DLD1 (cell line): ENCODE results near the gene CASKIN2.
"Not testable (repeated sequence)": the region's sequence is repeated elsewhere in the genome, so short reads cannot be mapped to it uniquely, and the experiment has no call there.

Source experiments
- in situ Hi-C: cut with HindIII; loops from 2 replicates; pipeline ENCODE4 v1.10.0; 2017; ENCODE audit warnings: low sequenced_read_pairs

CASKIN2 gene

DNA sequence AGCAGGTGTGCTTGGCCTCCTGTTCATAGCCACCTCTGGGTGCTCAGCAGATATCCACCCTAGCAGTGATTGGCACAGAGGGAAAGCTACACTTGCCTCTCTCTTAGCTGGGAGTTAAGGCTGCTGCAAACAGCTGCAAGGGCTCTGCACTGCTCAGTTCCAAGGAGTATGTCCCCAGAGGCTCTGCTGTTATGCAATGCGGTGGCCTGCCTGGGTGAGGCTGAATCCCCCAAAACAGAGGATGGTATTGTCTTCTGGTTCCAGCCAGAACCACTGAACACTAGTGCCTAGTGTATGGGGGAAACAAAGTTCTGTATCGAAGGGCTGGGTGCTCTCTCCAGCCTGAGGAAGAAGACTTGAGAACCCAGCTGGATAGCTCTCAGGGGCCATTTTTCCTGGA is 42.1 kb downstream of the CASKIN2 start:
- in situ Hi-C loops: no loop called here

DNA sequence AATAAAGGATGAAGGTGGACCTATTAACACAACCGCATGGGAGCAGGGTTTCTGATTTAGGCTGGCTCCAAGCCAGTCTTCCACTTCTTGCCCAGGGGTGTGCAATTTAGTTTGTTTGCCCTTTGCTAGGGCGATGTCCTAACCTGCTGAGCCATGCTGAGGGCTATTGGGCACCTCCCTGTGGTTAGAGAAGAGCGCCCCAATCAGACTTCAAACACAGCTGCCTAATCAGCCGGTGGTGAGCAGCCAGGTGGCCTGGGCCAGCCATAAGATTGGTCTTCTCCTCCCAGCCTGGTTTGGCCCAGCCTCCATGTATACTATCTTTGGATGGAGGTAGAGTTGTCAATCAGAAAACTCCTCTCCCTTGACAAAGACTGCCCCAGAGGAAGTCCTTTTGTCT is 43.2 kb downstream of the CASKIN2 start:
- in situ Hi-C loops: no loop called here

DNA sequence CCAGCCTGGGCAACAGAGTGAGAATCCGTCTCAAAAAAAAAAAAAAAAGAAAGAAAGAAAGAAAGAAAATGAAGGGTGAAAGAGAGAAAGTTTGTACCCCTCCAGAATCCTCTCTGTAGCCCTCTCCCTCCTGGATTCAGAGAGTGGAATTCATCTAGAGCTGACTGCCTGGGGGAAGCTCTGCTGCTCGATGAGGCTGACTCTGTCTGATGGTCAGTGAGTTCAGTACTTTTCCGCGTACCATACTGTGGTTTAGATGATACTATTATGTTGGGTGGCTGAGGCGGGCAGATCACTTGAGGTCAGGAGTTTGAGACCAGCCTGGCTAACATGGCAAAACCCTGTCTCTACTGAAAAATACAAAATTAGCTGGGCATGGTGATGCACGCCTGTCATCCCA is 44.1 kb downstream of the CASKIN2 start:
- in situ Hi-C loops: no loop called here

DNA sequence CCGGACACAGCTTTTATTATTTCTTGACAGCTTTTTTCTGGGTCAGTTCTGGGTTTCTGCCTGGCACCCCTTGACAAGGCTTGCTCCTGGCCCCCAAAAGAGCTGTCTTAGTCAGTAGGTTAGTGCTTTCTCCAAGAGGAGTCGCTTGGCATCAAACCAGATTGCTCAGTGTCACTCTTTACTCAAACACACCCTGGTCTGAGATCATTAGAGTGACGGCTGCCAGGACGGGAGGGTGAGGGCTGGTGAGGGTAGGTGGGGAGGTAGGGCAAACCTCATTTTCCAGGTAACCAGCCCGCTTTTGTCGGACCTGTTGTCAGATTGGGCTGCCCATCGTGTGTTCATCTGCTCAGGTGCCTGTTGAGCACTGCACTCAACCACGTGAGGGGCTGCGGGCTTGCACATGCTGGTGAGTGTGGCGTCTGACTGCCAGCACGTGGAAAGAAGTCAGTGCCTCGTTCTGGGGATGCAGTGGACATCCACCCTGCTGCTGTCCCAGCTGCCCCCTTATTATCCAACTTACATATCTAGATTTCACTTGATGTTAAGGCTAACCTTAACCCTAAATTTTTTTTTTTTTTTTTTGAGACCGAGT is 46.5 kb downstream of the CASKIN2 start:
- in situ Hi-C loops: no loop called here

DNA sequence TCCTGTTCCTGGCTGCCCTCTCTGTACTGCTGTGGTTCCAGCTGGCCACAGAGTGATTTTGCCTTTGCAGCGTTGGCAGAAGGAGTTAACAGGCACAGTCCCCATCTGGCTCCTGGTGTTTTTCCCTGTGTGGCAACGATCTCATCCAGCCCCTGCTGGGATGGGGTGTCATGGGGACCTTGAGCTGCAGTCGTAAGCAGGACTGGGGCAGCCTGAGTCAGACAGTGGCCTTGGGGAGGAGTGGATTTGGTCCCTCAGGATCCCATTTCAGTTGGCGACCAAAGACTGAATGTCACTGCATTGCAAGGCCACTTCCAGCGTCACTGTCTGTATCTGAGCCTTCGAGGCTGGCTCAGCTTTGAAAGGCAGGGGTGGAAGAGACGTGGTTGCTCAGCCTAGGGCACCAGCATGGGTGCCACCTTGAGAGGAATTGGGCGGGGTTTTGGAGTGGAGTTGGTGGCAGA is 47.0 kb downstream of the CASKIN2 start:
- in situ Hi-C loops: no loop called here

GRCh38 chr17:75465039-75465438 is 50.3 kb downstream of the CASKIN2 start:
- in situ Hi-C loops: no loop called here

DNA sequence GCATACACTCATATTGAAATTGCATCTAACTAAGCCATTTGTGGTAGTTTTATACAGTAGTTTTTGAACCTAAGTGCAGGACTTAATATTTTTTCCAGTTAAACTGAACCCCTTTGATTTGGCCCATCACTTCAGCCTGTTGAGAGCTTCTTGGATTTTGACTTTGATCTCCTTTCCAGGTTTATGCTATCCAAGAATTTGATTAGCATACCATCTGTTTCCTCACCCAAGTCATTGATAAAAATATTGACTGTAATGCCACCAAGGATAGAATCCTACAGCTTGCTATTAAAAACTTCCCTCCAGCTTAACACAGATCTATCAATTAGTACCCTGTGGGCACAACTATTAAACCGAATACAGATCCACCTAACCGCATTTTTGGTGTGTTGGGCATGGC is 51.7 kb downstream of the CASKIN2 start:
- in situ Hi-C loops: no loop called here

GRCh38 chr17:75460295-75460694 is 55.0 kb downstream of the CASKIN2 start:
- in situ Hi-C loops: no loop called here

DNA sequence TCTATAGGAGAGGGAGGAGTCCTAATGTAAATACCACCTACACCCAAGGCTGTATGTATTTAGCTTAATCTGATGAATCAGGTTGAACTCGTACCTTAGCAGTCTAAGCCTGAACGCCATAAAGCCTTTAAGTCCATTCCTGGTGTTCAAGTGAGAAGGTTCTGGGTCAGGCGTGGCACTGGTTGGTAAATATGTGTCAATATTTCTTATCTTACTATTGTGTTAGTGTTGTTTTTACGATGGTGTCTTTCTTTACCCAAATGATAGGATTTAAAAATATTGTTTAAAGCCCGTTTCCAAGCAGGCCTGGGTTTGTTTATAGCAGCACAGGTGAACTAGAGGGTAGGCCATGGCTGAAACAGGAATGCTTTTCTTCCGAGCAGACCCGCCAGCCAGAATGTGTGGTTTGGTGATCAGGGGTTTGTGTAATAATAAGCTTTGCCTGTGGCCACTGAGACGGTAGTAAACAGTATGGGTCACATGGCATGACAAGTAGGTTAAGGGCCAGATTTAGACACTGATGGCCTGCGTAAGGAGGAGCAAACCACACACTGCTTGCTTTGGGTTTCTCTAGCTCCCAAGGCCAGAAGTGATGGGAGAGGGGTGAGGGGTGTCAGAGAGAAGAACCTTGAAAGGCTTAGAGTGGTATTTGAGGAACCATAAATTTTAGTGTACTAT is 55.6 kb downstream of the CASKIN2 start:
- in situ Hi-C loops: no loop called here

DNA sequence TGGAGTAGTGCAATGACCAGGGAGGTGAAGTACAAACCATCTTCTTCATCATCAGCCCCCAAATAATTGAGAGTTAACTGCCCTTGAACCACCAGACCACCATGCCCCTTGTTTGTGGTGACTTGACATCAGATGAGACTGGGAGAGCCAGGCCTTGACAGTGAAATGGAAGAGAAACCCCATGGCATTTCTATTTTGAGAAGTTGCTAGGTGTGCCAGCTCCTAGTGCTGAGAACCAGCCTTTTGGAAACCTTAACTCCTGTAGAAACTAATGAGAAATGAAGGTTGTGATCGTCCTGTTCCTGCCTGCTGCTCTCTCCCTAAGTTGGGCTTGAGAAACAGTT is 56.1 kb downstream of the CASKIN2 start:
- in situ Hi-C loops: no loop called here

GRCh38 chr17:75457047-75457654 is 58.2 kb downstream of the CASKIN2 start:
- in situ Hi-C loops: no loop called here

DNA sequence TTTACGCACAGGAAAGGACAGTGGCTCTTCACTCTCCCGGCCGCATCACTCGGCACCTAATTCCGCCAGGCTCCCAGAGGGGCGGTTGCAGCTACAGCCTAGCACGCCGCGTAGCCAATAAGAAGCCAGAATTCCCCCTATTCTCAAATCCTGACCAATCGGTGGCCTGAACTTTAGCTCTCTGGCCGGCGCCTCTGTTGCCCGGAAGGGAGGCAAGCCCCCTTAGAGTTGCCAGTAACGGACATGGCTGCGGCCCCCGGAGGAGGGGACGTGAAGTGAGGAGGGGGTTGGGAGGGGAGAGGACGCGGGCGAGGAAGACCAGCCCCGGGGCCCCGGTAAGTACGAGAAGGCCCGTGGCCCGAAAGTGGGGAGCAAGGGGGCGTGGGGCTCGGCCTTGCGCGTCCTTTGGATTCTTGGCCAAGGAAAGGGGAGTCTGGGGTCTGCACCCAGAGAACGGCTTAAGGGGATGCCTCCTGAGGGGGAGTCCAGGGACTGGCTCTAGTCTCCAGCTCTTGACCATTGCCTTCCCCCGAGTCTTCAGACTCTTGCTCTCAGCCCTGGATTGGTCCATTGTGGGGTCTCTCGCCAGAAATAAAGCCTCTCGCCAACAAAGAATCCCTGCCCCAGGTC is 58.8 kb downstream of the CASKIN2 start, which contains the start of gene TMEM94:
Gene TMEM94 (plus strand): TSS at position 219 of the 630 bp plus-strand sequence. CDS start 15,271 bp downstream, outside the sequence.
- in situ Hi-C loops: no loop called here

DNA sequence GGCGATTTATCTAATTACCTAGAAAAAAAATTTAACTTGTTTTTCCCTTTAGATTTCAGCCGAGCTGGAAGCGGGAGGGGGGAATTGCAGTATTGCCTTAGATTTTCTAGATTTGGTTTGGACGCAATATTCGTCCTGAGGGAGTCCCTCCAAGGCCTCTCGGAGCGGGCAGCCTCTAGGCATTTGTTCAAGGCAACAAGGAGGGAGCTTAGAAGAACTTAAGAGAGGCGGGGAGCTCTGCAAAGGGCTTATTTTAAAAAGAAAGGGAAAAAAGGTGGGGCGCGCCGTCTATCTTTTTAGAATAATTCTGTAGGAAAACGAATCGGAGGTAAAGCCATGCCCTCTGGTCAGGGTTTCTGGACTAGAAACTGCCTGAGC is 59.3 kb downstream of the CASKIN2 start:
- in situ Hi-C loops: no loop called here

DNA sequence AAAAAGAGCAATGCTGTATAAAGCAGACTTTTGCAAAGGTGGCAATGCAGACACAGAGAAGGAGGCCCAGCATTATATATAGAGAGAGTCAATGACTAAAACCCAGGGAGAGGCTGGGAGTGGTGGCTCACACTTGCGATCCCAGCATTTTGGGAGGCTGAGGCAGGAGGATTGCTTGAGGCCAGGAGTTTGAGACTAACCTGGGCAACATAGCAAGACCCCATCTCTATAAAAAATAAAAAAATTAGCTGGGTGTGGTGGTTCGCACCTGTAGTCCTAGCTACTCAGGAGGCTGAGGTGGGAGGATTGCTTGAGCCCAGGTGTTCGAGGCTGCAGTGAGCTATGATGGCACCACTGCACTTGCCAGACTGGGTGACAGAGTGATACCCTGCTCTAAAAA is 60.7 kb downstream of the CASKIN2 start:
- in situ Hi-C loops: not testable (repeated sequence)

DNA sequence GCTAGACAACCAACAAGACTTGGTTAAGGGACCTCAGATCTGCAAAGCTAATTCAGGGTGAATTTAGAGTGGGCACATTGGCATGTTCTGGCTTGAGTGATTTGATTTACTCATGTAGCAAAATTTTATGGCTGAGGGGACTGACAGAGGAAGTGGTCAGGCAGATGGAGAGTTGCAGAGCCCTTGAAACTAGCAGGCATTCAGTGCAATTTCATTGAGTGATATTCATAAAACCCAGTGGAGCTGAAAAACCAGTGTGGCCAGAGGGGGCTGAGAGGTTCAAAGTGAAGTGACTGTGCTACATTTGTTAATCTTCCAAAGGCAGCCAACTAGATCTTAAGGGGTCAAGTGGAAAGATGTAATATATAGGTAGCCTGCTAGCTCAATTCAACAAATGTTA is 61.1 kb downstream of the CASKIN2 start:
- in situ Hi-C loops: no loop called here

GRCh38 chr17:75450270-75450669 is 65.1 kb downstream of the CASKIN2 start:
- in situ Hi-C loops: no loop called here
